IMR-90 (cell line): Measurements from ENCODE around the gene ARID3C. TPM values are rescaled to one million over a fixed set of nuclear protein-coding genes. Genes with fewer than 3 reads are reported as not detected.

ENCODE experiments used
- ATAC-seq: fragments of 200-7000 bp; cut with Tn5 transposase; 2 replicates; pipeline ENCODE4 v1.9.1; 2020; ENCODE audit warnings: low read depth, mild to moderate bottlenecking, moderate library complexity
- BruUV-seq: library from RNA; stranded (reverse); fragments of 400-500 nt; replicated peaks from 2 replicates; lab custom pipeline; 2021; lab: Mats Ljungman, UMichigan
- CTCF ChIA-PET: fragments of 300-600 bp; formaldehyde crosslinking; extraction: SDS; loops from one replicate; lab custom pipeline; 2021; ENCODE audit warnings: antibody characterized with exemption; lab: Yijun Ruan, JAX
- POLR2A ChIA-PET: fragments of 300-600 bp; sonication (Branson Sonifier 250); formaldehyde crosslinking; loops from one replicate; lab custom pipeline; 2022; ENCODE audit warnings: antibody characterized with exemption; ENCODE audit not compliant: unreplicated experiment; lab: Charles Lee
- DNase-seq: peaks from one replicate; pipeline ENCODE4 v3.0.0; 2013
- H2AFZ ChIP-seq: replicated peaks from 2 replicates; pipeline ENCODE3; 2013; ENCODE audit warnings: low read length, mild to moderate bottlenecking; ENCODE audit not compliant: poor library complexity
- H2AK5ac ChIP-seq: 2 replicates; pipeline ENCODE4 v1.6.1; 2013; ENCODE audit warnings: low read depth, low read length, inconsistent platforms
- H2AK9ac ChIP-seq: replicated peaks from 2 replicates; pipeline ENCODE3; 2013; ENCODE audit warnings: mild to moderate bottlenecking, low read depth, low read length, moderate library complexity; ENCODE audit not compliant: poor library complexity
- H2BK120ac ChIP-seq: 2 replicates; pipeline ENCODE4 v1.6.1; 2013; ENCODE audit warnings: low read depth, low read length, inconsistent platforms
- H2BK15ac ChIP-seq: 3 replicates; pipeline ENCODE4 v1.6.1; 2013; ENCODE audit warnings: low read depth, low read length, inconsistent platforms
- H2BK20ac ChIP-seq: 2 replicates; pipeline ENCODE4 v1.6.1; 2013; ENCODE audit warnings: low read depth, mild to moderate bottlenecking, inconsistent platforms, low read length, moderate library complexity
- H2BK5ac ChIP-seq: 2 replicates; pipeline ENCODE4 v1.6.1; 2013; ENCODE audit warnings: mild to moderate bottlenecking, low read depth, low read length, inconsistent platforms; ENCODE audit not compliant: poor library complexity, severe bottlenecking
- H3K14ac ChIP-seq: replicated peaks from 2 replicates; pipeline ENCODE4 v1.6.1; 2013; ENCODE audit warnings: low read depth, low read length, inconsistent platforms
- H3K18ac ChIP-seq: 2 replicates; pipeline ENCODE4 v1.6.1; 2013; ENCODE audit warnings: low read depth, low read length, control low read depth
- H3K23ac ChIP-seq: 2 replicates; pipeline ENCODE4 v1.6.1; 2013; ENCODE audit warnings: low read depth, low read length, inconsistent platforms
- H3K27ac ChIP-seq: 2 replicates; pipeline ENCODE4 v1.5.1; 2013; ENCODE audit warnings: mild to moderate bottlenecking, control low read depth, low read length; ENCODE audit not compliant: insufficient read depth
- H3K27me3 ChIP-seq: 2 replicates; pipeline ENCODE4 v1.6.1; 2013; ENCODE audit warnings: low read length; ENCODE audit not compliant: control insufficient read depth, insufficient read depth
- H3K36me3 ChIP-seq: 2 replicates; pipeline ENCODE4 v1.6.1; 2013; ENCODE audit warnings: low read length, mixed read lengths; ENCODE audit not compliant: control insufficient read depth, insufficient read depth
- H3K4ac ChIP-seq: 2 replicates; pipeline ENCODE4 v1.6.1; 2013; ENCODE audit warnings: low read depth, low read length, inconsistent platforms
- H3K4me1 ChIP-seq: 2 replicates; pipeline ENCODE4 v1.6.1; 2013; ENCODE audit warnings: low read length, mixed read lengths; ENCODE audit not compliant: control insufficient read depth, insufficient read depth
- H3K4me2 ChIP-seq: 2 replicates; pipeline ENCODE4 v1.6.1; 2013; ENCODE audit warnings: low read depth, mild to moderate bottlenecking, control low read depth, low read length, moderate library complexity
- H3K4me3 ChIP-seq: 2 replicates; pipeline ENCODE4 v1.5.1; 2013; ENCODE audit warnings: low read depth, mild to moderate bottlenecking, control low read depth, low read length, moderate library complexity; ENCODE audit not compliant: insufficient read depth
- H3K56ac ChIP-seq: 2 replicates; pipeline ENCODE4 v1.6.1; 2013; ENCODE audit warnings: low read length, inconsistent platforms; ENCODE audit not compliant: insufficient read depth; ENCODE audit errors: extremely low read depth
- H3K79me1 ChIP-seq, 2 experiments: 2 replicates each; pipeline ENCODE4 v1.6.1; 2013; ENCODE audit warnings: low read length in 2 of 2, inconsistent platforms in 1 of 2, low read depth in 1 of 2
- H3K9ac ChIP-seq: 2 replicates; pipeline ENCODE4 v1.6.1; 2013; ENCODE audit warnings: low read depth, low read length, control low read depth
- H3K9me1 ChIP-seq: 2 replicates; pipeline ENCODE4 v1.6.1; 2013; ENCODE audit warnings: low read length, inconsistent platforms; ENCODE audit not compliant: insufficient read depth
- H3K9me3 ChIP-seq: 2 replicates; pipeline ENCODE4 v1.6.1; 2013; ENCODE audit warnings: low read length; ENCODE audit not compliant: control insufficient read depth, insufficient read depth
- H4K20me1 ChIP-seq: 2 replicates; pipeline ENCODE4 v1.6.1; 2013; ENCODE audit warnings: low read length, inconsistent platforms; ENCODE audit not compliant: insufficient read depth
- H4K5ac ChIP-seq: 2 replicates; pipeline ENCODE4 v1.6.1; 2013; ENCODE audit warnings: mild to moderate bottlenecking, low read depth, low read length, control low read depth
- H4K8ac ChIP-seq, 2 experiments: 2 replicates each; pipeline ENCODE4 v1.6.1; 2013; ENCODE audit warnings: low read depth in 2 of 2, low read length in 2 of 2, control low read depth in 1 of 2, inconsistent platforms in 1 of 2
- H4K91ac ChIP-seq: 2 replicates; pipeline ENCODE4 v1.6.1; 2013; ENCODE audit warnings: low read depth, low read length, inconsistent platforms; ENCODE audit not compliant: insufficient read depth
- MAZ ChIP-seq: IDR thresholded peaks from 2 replicates; pipeline ENCODE4 v1.6.1; 2012; ENCODE audit warnings: low read depth, mild to moderate bottlenecking, low read length, improper control_type of control experiment, moderate library complexity, borderline replicate concordance
- MXI1 ChIP-seq: IDR thresholded peaks from 2 replicates; pipeline ENCODE4 v1.6.1; 2012; ENCODE audit warnings: low read depth, mild to moderate bottlenecking, low read length, moderate library complexity, borderline replicate concordance
- POLR2A ChIP-seq: IDR thresholded peaks from 2 replicates; pipeline ENCODE4 v1.6.1; 2012; ENCODE audit warnings: mild to moderate bottlenecking, low read depth, low read length
- RAD21 ChIP-seq: IDR thresholded peaks from 2 replicates; pipeline ENCODE4 v1.6.1; 2012; ENCODE audit warnings: low read length, improper control_type of control experiment
- WGBS, 2 experiments: methylation state at CpG; one replicate each; pipeline versions ENCODE4 v1.1.5 to v1.1.7; 2013; ENCODE audit warnings: missing lambda C conversion rate in 2 of 2; ENCODE audit not compliant: insufficient read length in 1 of 2; ENCODE audit errors: extremely low coverage in 2 of 2; 5-methylcytosine and 5-hydroxymethylcytosine counted together
- dilution Hi-C: fragments of 300-500 bp; cut with HindIII; formaldehyde crosslinking; loops from one replicate; pipeline ENCODE4 v1.14.3; 2018; ENCODE audit warnings: low sequenced_read_pairs; ENCODE audit not compliant: unreplicated experiment
- in situ Hi-C: fragments of 300-500 bp; cut with MboI; formaldehyde crosslinking; loops from 3 replicates; pipeline ENCODE4 v1.14.3; 2019; ENCODE audit warnings: low sequenced_read_pairs, inconsistent platforms, mixed read lengths
- intact Hi-C: fragments of 100-400 bp; cut with micrococcal nuclease; formaldehyde crosslinking; loops from 2 replicates; pipeline ENCODE4 v1.10.0; 2022
- polyA plus RNA-seq, 3 experiments: library from polyadenylated mRNA; depleted of rRNA; stranded (reverse); fragments of >200 nt; gene quantifications; 2 replicates each; pipeline ENCODE4 v1.2.3, GENCODE V29; 2012; ENCODE audit warnings: low replicate concordance in 1 of 3
- total RNA-seq: library from RNA; depleted of rRNA; stranded (reverse); fragments of >200 nt; gene quantifications from 2 replicates; pipeline ENCODE4 v1.2.3, GENCODE V29; 2012

ARID3C gene
- total and polyA plus RNA-seq, 2 of the 4 experiments (the other 2 are of a cell fraction) = 0.07 TPM; not detected in 1

DNA sequence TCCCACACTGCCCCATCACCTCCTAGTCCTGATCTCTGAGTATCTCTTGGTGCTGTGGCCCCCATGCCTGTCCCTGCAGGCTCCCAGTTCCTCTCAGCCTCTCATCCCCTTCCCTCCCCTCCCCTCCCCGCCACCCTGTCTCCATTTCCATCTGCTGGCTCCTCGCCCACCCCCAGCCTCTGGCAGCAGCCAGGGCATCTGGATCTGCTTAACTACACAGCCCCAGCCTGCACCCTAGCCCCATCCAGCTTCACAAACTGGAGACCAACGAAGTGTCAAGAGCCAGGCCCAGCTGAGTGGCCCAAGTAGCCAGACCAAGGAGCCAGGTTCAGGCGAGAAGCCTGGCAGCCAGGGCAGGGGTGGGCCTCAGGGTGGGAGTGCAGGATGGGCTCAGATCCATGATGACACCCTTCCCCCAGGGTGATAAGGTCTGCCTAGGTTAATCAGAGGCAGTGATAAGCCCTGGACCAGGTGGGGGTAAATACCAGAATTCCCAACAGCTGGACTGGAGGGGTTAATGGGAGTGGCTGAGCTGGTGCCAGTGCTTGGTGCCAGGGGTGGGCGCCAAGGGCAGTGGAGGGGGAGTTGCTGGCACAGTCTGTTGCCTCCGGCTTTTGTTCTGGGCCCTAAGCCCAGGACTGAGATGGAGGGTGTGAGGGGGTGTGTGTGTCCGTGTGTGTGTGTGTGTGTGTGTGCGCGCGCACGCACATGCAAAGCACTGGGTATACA lies 25.6 kb upstream of the ARID3C start (continued):
- no peak for TF ChIP-seq RAD21

DNA sequence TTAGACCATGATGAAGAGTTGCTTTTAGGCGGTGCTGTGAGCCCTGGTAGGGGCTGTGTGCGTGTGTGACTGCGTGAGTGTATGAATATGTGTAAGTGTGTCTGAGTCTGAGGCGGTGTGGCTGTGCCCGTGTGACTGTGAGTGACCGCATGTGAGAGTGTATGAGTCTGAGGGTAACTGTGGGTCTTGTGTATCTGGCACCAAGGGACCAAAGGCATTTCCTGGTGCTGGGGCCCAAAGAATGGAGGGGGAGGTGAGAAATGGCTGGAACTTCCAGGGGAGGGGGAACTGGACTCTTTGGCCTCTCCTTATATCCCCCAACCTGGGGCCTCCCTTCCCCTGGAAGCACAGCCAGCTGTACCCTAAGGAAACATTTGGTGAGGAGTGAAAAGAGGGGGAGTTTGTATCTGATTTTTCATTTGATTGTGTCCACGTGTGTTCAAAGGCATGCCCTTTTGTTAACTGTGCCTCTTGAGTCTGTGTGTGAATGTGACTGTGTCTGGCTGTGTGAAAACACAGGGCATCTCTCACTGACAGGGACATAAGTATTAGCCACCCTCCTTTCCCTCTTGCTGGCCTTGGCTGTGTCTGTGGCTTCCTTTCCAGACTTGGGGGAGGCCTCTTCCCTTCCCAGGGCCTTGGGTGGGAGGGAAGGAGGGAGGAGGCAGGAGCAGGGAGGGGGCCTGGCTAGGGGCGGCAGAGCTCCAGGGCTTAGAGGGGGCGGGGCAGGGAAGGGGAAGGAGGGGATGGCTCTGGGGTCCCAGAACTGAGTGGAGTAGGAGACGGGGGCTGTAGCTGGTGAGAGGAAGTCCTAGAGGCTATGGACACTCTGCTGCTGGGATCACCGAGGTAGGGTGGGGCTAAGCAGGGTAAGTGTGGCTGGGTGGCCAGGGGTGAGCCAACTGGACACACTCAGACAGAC lies 24.5 kb upstream of the ARID3C start:
- Histone ChIP-seq H2BK120ac (peak overlapping the region; percentile 73), H3K9me1 (peaks cover 27% of the 10 kb centered on the region), H3K27ac (peak overlapping the region; percentile 77), H3K56ac (peak overlapping the region; percentile 72), H3K9ac (peak overlapping the region; percentile 71), H2BK15ac (peak overlapping the region; percentile 67; the same call in 2 of the 3 replicates), H3K4me2 (peak overlapping the region; percentile 96), H4K8ac (peak overlapping the region; percentile 6 to 77), H3K14ac (peak overlapping the region; percentile 87), H2AK5ac (peak overlapping the region; percentile 97), H3K23ac (peak overlapping the region; percentile 89), H4K5ac (peak overlapping the region; percentile 90), H2AFZ (peak overlapping the region; percentile 88), H2BK5ac (peak overlapping the region; percentile 80), H3K4me3 (no peak overlapping the region), H3K36me3 (peaks cover 13% of the 10 kb centered on the region), H3K79me1 (peaks cover 3 to 34% of the 10 kb centered on the region in 2 experiments; a peak in 3 of 4 replicates), H4K91ac (peak overlapping the region; percentile 53), H2AK9ac (peak overlapping the region; percentile 62), H3K9me3 (no peaks in the 10 kb centered on the region), H2BK20ac (peak overlapping the region; percentile 66; the same call in 1 of the 2 replicates), H3K27me3 (no peaks in the 10 kb centered on the region), H4K20me1 (no peaks in the 10 kb centered on the region), H3K18ac (peak overlapping the region; percentile 82), H3K4me1 (peaks cover 35% of the 10 kb centered on the region), H3K4ac (peak overlapping the region; percentile 79)
- in situ Hi-C loops = no loop called here
- ChIA-PET CTCF (interaction anchor here (1.0 to 1.9 kb wide), 2 partner anchors 12 to 49 kb away, joined by 3 to 6 read pairs; no protein-coding TSS in a partner anchor), POLR2A (interaction anchor here (0.7 to 0.9 kb wide), 2 partner anchors 9 to 17 kb away, joined by 3 to 5 read pairs; partner anchors contain the start of gene CCL27)
- BruUV-seq = no TSS peak
- ATAC-seq (peak; percentile 18), DNase-seq (peak; percentile 52)
- peak; percentile 58 for TF ChIP-seq MAZ
- TF ChIP-seq POLR2A = no peak
- 0 out of 2 replicates have a peak, but pooled peaks have one; percentile 42 for TF ChIP-seq MXI1
- dilution Hi-C loops = no loop called here
- WGBS, 2 experiments = 16% methylated on average over 4 of the region's 11 CpGs; no CpG with 5 or more reads in 1 of the 2 experiments
- intact Hi-C loops = no loop called here
